ENCODE results near the gene UBR3.
"Not testable (repeated sequence)": the region's sequence is repeated elsewhere in the genome, so short reads cannot be mapped to it uniquely, and the experiment has no call there.

Gene UBR3

DNA sequence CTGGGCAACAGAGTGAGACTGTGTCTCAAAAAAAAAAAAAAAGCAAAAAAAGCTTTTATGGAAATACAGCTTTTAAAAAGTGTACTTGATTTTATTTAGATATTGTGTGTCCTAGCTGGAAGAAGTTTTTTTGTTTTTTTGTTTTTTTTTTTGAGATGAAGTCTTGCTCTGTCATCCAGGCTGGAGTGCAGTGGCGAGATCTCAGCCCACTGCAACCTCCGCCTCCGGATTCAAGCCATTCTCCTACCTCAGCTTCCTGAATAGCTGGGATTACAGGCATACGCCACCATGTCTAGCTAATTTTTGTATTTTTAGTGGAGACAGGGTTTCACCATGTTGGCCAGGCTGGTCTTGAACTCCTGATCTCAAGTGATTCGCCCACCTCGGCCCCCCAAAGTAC, 39.0 kb downstream of the UBR3 start:
- H3K4me3 Mint-ChIP-seq, H3K27me3 Mint-ChIP-seq: not testable (repeated sequence)
- H3K4me1 Mint-ChIP-seq: peaks cover 8 to 10% of the 10 kb centered on the region in 2 donors

DNA sequence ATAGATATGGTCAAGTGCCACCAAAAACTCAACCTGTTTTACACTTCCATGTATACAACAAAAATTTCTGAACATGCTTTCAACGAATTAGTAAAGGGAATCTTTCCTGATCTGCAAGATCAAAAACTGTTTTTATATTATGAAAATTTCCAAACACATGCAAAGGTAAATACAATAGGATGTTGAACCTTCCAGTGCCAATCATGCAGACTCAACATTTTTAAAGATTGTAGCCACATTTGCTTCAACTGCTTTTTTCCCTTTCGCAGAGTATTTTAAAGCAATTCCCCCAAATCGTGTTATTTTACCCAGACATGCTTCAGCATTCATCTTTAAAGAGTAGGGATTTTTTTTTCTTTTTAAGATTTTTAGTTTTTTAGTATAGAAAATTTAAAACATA, 40.3 kb downstream of the UBR3 start:
- Mint-ChIP-seq H3K9me3 (no peaks in the 10 kb centered on the region), H3K4me1 (peaks cover 7 to 8% of the 10 kb centered on the region in 2 donors), H3K4me3 (no peak overlapping the region), H3K36me3 (peaks cover 0 to 7% of the 10 kb centered on the region in 2 donors), H3K27me3 (no peaks in the 10 kb centered on the region), H3K27ac (no peak overlapping the region)
- ATAC-seq (replicated peaks): no peak
- no peak for DNase-seq

More for the DNA sequence above, 39.0 kb downstream of the UBR3 start:
- not testable (repeated sequence) for DNase-seq; H3K27ac Mint-ChIP-seq; H3K9me3 Mint-ChIP-seq; ATAC-seq (replicated peaks)
- peaks cover 3 to 12% of the 10 kb centered on the region in 2 donors for H3K36me3 Mint-ChIP-seq

DNA sequence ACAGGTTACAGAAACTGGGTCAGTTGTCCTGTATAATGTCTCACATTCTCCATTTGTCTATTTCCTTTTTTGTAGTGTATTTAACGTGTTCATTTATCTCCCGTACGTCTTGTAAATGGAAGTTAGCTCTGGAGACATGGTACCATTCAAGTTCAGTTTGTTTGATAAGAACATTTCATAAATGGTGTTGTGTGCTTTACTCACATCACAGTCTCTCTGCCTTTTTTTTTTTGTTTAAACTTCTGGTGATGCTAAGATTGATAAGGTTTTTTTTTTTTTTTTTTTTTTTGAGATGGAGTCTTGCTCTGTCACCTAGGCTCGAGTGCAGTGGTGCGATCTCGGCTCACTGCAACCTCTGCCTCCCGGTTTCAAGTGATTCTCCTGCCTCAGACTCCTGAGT, 41.7 kb downstream of the UBR3 start:
- DNase-seq (no peak), ATAC-seq (replicated peaks) (no peak)
- Mint-ChIP-seq H3K4me3 (no peak overlapping the region), H3K27me3 (no peaks in the 10 kb centered on the region), H3K36me3 (peaks cover 0 to 7% of the 10 kb centered on the region in 2 donors), H3K9me3 (no peaks in the 10 kb centered on the region), H3K27ac (peak overlapping the region; percentile 37), H3K4me1 (peaks cover 4 to 8% of the 10 kb centered on the region in 2 donors)

DNA sequence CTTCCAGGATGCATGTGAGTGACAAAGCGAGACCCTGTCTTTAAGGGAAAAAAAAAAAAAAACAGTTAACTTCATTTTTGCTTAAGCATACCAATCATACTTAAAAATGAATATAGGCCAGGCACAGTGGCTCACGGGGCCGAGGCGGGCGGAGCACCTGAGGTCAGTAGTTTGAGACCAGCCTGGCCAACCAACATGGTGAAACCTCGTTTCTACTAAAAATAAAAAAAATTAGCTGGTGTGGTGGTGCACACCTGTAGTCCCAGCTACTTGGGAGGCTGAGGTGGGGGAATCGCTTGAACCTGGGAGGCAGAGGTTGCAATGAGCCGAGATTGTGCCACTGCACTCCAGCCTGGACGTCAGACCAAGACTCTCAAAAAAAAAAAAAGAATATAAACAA, 44.1 kb downstream of the UBR3 start:
- H3K36me3 Mint-ChIP-seq; ATAC-seq (replicated peaks); H3K4me1 Mint-ChIP-seq; H3K27ac Mint-ChIP-seq; DNase-seq; H3K9me3 Mint-ChIP-seq; H3K27me3 Mint-ChIP-seq; H3K4me3 Mint-ChIP-seq: not testable (repeated sequence)

DNA sequence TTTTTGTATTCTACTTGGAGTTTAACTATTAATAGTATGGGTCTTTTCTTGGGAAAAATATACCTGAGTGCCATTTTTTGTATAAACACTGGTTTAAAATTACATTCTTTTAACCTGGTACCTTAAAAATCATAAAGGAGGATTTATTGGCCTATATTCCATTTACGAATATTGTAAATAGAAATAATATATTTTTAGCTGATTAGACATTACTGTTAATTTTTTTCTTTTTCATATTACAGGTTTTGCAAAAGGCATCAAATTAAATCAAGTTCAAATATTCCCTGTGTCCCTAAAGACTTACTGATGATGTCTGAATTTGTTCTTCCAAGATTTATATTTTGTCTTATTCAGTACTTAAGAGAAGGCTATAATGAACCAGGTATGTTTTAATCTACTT, 44.7 kb downstream of the UBR3 start:
- H3K4me1 Mint-ChIP-seq: peaks cover 2 to 8% of the 10 kb centered on the region in 2 donors
- no peak for ATAC-seq (replicated peaks)
- H3K27me3 Mint-ChIP-seq: no peaks in the 10 kb centered on the region
- H3K9me3 Mint-ChIP-seq: no peaks in the 10 kb centered on the region
- H3K27ac Mint-ChIP-seq: no peak overlapping the region
- no peak overlapping the region for H3K4me3 Mint-ChIP-seq
- DNase-seq: no peak
- H3K36me3 Mint-ChIP-seq: peaks cover 4 to 13% of the 10 kb centered on the region in 2 donors

DNA sequence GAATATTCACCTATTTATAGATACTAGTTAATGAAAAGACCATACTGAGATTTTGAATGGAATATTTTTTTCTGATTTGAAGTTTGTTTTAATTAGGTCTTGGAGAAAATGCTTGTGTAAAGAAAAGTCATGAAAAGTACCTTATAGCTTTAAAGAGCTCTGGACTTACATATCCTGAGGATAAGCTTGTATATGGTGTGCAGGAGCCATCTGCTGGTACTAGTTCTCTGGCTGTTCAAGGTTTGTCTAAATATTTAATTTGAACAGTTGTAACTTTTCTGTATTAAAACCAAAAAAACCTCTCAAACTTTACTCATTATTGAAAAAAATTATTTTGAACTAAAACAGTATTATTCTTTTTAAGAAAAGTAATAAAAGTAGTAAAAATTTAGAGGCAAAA, 50.1 kb downstream of the UBR3 start:
- Mint-ChIP-seq H3K27me3 (no peaks in the 10 kb centered on the region), H3K4me3 (no peak overlapping the region), H3K36me3 (peaks cover 7 to 16% of the 10 kb centered on the region in 2 donors), H3K27ac (no peak overlapping the region), H3K4me1 (no peaks in the 10 kb centered on the region), H3K9me3 (no peaks in the 10 kb centered on the region)
- ATAC-seq (replicated peaks) (no peak), DNase-seq (no peak)

DNA sequence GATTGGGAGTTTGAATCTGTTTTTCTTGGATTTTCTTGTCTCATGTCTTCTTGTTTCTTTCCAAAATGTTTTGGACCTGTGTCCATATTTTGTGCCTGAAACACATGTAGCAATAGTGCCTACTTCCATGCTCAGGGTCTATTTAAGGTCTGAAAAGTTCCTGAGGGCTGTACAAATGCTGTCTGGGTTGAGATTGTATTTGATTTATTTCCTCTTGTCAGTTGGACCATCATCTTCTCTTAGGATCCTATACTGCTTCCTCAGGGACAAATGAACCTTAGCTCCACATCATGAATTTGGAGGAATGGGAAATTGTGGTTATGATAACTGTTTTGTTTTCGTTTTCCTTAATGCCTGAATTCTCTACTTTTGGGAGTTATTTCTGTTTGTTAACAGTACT, 59.9 kb downstream of the UBR3 start:
- ATAC-seq (replicated peaks): no peak

DNA sequence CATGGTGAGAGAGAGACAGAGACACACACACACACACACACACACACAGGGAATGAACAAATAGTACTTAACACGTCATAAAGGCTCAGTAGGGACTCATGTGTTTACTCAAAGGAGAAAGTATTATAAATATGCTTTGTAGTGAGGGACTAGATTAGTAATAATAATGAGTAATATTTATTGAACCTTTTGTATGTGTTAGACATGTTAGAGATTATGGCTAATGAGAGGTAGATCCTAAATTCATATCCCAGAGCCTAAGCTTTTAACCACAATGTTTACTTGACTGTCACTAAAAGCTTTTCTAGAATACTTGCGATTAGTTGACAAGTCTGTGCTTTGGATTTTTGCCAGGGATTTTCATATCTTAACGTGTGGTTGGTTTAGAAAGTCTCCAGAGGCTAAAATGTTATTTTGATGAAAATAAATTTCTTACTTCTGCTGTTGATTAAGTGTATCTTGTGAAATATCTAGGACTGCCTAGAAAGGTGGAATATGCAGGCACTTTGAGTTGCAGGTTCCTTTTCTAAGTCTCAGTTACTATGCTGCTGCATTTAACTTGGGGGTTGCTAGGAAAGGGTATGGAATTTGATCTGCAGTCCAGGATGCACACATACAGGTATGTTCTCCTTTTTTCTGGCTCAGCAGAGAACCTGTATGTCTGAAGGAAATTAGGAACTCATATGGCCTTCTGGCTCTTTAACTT, 64.5 kb downstream of the UBR3 start:
- no peaks in the 10 kb centered on the region for H3K27me3 Mint-ChIP-seq
- no peak for ATAC-seq (replicated peaks)
- H3K9me3 Mint-ChIP-seq: no peaks in the 10 kb centered on the region
- no peak for DNase-seq
- no peak overlapping the region for H3K27ac Mint-ChIP-seq
- no peak overlapping the region for H3K4me3 Mint-ChIP-seq
- H3K4me1 Mint-ChIP-seq: no peaks in the 10 kb centered on the region
- H3K36me3 Mint-ChIP-seq: peaks cover 11 to 24% of the 10 kb centered on the region in 2 donors

More for the DNA sequence above, 59.9 kb downstream of the UBR3 start:
- Mint-ChIP-seq H3K27me3 (no peaks in the 10 kb centered on the region), H3K4me1 (no peaks in the 10 kb centered on the region), H3K4me3 (no peak overlapping the region), H3K36me3 (peaks cover 3 to 19% of the 10 kb centered on the region in 2 donors), H3K9me3 (no peaks in the 10 kb centered on the region), H3K27ac (no peak overlapping the region)
- no peak for DNase-seq

DNA sequence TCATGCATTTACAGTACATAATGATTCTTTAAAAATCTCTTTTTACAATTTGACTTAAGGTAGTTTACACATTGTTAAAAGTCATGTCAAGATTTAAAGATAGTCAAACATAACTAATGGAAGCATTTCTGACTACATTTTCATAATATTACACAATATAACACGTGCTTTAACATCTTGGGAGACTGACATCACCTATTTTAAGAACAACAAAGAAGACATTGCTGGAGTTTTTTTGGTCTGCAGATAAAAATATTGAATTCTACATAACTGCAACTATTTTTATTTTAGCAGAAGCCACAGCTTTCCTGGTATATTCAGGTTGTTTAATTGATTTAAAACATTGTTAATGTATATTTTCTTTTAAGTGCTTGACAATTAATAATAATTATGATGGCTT, 65.7 kb downstream of the UBR3 start:
- no peak for ATAC-seq (replicated peaks)
- Mint-ChIP-seq H3K27ac (no peak overlapping the region), H3K4me3 (no peak overlapping the region)

DNA sequence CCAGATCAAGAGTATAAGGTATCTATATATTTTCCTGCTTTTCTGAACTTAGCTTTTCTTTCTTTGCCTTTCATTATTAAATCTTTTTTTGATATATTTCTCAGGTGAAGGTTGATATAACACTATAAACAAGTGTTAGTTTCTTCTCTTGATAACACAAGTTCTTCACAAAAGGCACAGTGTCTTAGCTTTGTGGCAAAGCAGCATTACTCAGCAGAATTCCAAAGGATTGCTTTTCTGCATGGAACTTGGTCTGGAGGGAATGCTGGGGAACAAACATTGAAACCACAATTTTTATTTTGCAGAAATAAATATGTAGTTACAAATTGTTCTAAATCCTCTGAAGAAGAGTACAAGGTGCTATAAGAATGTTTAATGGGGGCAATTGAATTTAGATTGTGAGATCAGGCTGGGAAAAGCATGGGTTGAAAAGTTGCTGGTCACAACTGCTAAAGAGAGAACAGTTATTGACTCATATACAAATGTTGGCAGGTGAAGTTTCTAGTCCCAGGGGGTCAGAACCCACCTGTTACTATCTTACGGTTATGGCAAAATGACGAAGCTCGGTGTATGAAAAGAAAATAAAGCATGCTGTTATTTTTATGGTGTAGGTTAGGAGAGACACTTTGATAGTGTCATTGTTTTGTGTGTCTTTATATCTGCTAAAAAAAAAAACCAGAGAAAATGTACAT, 68.2 kb downstream of the UBR3 start:
- Mint-ChIP-seq H3K36me3 (peaks cover 17 to 30% of the 10 kb centered on the region in 2 donors), H3K4me3 (no peak overlapping the region), H3K27me3 (no peaks in the 10 kb centered on the region), H3K4me1 (no peaks in the 10 kb centered on the region), H3K27ac (no peak overlapping the region), H3K9me3 (no peaks in the 10 kb centered on the region)
- ATAC-seq (replicated peaks): no peak
- DNase-seq: no peak

More for the DNA sequence above, 65.7 kb downstream of the UBR3 start:
- Mint-ChIP-seq H3K27me3 (no peaks in the 10 kb centered on the region), H3K36me3 (peaks cover 11 to 24% of the 10 kb centered on the region in 2 donors), H3K4me1 (no peaks in the 10 kb centered on the region), H3K9me3 (no peaks in the 10 kb centered on the region)
- DNase-seq: no peak

DNA sequence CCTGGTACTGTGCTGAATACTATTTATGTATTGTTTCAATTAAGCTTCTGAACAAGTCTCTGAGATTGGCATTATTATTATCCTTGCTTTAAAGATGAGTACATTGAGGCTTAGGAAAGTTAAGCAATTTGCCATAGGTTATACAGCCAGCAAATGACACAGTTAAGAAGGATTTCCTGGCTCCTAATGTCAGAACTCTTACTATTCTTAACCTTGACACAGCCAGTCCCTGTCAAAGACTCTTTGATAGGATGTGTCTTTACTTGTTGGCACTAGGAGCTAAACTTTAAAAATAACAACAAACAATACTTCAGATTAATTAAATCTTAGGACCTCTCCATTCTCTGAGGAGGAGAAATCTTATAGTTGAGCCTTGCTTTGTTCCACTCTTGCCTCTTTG, 70.6 kb downstream of the UBR3 start:
- Mint-ChIP-seq H3K4me1 (no peaks in the 10 kb centered on the region), H3K36me3 (peaks cover 25 to 31% of the 10 kb centered on the region in 2 donors), H3K27ac (no peak overlapping the region), H3K9me3 (no peaks in the 10 kb centered on the region), H3K4me3 (no peak overlapping the region), H3K27me3 (no peaks in the 10 kb centered on the region)
- ATAC-seq (replicated peaks) (no peak), DNase-seq (no peak)

DNA sequence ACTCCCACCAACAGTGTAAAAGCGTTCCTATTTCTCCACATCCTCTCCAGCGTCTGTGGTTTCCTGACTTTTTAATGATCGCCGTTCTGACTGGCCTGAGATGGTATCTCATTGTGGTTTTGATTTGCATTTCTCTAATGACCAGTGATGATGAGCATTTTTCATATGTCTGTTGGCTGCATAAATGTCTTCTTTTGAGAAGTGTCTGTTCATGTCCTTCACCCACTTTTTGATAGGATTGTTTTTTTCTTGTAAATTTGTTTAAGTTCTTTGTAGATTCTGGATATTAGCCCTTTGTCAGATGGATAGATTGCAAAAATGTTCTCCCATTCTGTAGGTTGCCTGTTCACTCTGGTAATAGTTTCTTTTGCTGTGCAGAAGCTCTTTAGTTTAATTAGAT, 72.8 kb downstream of the UBR3 start:
- not testable (repeated sequence) for H3K27me3 Mint-ChIP-seq; DNase-seq; H3K27ac Mint-ChIP-seq; ATAC-seq (replicated peaks); H3K4me1 Mint-ChIP-seq; H3K4me3 Mint-ChIP-seq; H3K9me3 Mint-ChIP-seq
- H3K36me3 Mint-ChIP-seq: peaks cover 25 to 31% of the 10 kb centered on the region in 2 donors

DNA sequence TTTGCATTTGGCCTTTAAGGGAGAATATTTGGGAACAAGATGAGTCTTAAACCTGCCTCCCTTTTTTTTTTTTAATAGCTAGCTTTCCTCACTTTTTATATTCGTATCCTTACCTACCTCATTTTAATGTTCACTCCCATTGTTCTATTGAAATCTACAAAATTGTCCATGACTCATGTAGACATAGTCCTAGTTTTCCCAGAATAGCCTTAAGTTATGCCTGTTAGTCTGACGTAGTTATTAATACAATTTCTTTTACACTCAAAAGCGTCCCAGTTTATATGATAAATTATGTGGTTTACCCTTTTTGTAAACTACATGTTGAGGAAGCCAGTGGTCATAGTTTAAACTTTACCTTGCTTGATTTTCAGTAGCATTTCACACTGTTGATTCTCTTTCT, 73.4 kb downstream of the UBR3 start:
- peaks cover 20 to 27% of the 10 kb centered on the region in 2 donors for H3K36me3 Mint-ChIP-seq
- no peak for ATAC-seq (replicated peaks)
- no peak overlapping the region for H3K27ac Mint-ChIP-seq
- DNase-seq: no peak
- no peaks in the 10 kb centered on the region for H3K27me3 Mint-ChIP-seq
- H3K4me3 Mint-ChIP-seq: no peak overlapping the region
- no peaks in the 10 kb centered on the region for H3K4me1 Mint-ChIP-seq
- no peaks in the 10 kb centered on the region for H3K9me3 Mint-ChIP-seq

DNA sequence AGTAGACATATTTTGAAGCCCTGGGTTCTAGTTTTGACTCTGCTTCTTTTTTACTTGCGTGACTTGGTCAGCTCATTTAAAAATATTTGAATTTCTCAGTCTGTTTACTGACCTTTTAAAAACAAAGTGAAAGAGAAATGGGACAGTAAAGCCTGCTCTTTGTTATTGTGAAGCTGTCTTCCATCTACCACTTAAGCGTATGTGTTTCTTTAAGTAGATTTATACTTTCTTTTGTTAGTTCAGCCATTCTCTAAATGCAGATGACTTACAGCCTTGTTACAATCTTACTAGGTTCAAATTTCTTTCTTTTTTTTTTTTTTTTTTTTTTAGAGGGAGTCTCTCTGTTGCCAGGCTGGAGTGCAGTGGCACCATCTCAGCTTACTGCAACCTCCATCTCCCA, 79.5 kb downstream of the UBR3 start:
- H3K27me3 Mint-ChIP-seq: no peaks in the 10 kb centered on the region
- H3K4me3 Mint-ChIP-seq: no peak overlapping the region
- H3K9me3 Mint-ChIP-seq: no peaks in the 10 kb centered on the region
- DNase-seq (no peak), ATAC-seq (replicated peaks) (no peak)
- H3K4me1 Mint-ChIP-seq: no peaks in the 10 kb centered on the region
- H3K27ac Mint-ChIP-seq: no peak overlapping the region
- peaks cover 20 to 36% of the 10 kb centered on the region in 2 donors for H3K36me3 Mint-ChIP-seq

DNA sequence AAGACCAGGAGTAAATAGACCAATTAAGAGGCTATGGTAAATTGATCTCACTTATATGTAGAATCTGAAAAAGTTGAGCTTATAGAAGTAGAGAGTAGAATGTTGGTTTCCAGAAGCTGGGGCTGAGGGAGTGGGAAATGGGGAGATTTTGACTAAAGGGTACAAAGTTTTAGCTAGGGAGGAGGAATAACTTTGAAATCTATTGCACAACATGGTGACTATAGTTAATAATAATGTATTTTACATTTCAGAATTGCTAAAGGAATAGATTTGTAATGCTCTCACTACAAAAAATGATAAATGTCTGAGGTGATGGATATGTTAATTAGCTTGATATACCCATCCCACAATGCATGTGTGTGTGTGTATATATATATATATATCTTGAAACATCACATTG, 82.1 kb downstream of the UBR3 start:
- Mint-ChIP-seq H3K27ac (no peak overlapping the region), H3K4me1 (no peaks in the 10 kb centered on the region), H3K9me3 (no peaks in the 10 kb centered on the region), H3K36me3 (peaks cover 20 to 35% of the 10 kb centered on the region in 2 donors), H3K4me3 (no peak overlapping the region), H3K27me3 (no peaks in the 10 kb centered on the region)
- DNase-seq (no peak), ATAC-seq (replicated peaks) (no peak)

All from stimulated activated naive B cell treated with anti-CD40 and anti-IgM and Interleukin-4, amounts not matched to agents 10 μg/mL and 1 μg/mL and 100 μg/mL, for 72 hours (primary cell).